ENCODE results near the gene ACBD4. TPM values are rescaled to one million over a fixed set of nuclear protein-coding genes. Genes with fewer than 3 reads are reported as not detected.

ACBD4 gene
- total RNA-seq, 2 experiments from 2014 or later, result 12.7 to 13.4 TPM

DNA sequence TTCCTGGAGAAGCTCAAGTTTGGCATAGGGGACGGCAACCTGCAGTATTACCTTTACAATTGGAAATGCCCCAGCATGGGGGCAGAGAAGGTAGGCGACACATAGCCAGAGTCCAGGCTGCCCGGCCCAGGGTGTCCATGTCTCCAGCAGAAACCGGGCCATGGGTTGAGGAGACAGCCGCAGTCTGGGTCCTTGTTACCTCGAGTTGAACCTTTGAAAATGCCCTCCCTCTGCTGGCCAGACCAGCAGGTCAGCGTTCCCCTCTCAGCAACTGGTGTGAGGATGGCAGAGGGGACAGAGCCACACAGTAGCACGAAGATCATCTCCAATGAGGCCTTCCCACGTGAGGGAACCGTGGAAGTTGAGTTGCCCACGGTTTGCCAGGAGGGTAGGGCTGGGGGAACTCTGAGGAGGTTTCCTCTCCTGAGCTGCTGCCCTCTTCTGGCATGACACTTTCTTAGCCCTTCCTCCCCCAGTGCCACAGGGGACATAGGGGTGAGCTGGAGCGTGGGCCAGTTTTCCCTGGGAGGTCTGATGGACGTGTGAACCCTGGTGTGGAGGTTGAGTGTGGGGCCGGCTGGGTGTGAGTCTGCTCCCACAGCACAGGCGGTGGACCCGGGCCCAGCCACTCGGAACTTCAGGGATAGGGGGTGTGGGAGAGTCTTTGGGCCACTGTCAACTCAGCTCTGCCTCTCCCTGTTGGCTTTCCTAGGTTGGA lies 30.4 kb upstream of the ACBD4 start:
- POLR2A ChIA-PET, result interaction anchor here (0.6 kb wide), 1 partner anchor 293 kb away, joined by 6 read pairs; no protein-coding TSS in a partner anchor
- H3K36me3 Mint-ChIP-seq (ENCODE audit: low read depth), result peaks cover 41% of the 10 kb centered on the region
- CTCF ChIA-PET, result no interaction called here

DNA sequence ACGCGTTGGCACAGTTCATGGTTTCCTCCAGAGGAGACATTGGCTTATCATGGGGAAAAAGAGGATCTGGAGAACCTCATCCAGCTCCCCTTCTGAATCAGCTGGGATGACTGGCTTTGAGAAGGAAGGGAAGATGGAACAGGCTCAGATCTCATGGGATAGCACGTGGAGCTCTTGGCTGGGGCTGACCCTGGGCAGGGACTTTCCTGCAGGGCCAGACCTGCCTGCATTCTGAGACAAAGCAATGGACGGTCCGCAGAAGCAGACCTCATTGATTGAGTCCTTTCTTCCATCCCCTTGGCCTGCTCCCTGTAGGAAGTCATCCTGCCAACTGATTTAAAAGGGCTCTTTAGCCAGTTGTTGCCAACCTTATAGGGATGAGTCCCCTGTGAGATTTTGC lies 29.4 kb upstream of the ACBD4 start:
- ATAC-seq, result no peak
- no peak for DNase-seq
- Mint-ChIP-seq H3K9me3 (ENCODE audit: low read depth) (no peaks in the 10 kb centered on the region), H3K36me3 (ENCODE audit: low read depth) (peaks cover 41% of the 10 kb centered on the region), H3K4me3 (no peak overlapping the region), H3K27me3 (no peaks in the 10 kb centered on the region), H3K27ac (no peak overlapping the region), H3K4me1 (no peaks in the 10 kb centered on the region)
- ChIA-PET POLR2A (no interaction called here), CTCF (interaction anchor here (1.0 kb wide), 1 partner anchor 188 kb away, joined by 3 read pairs; no protein-coding TSS in a partner anchor)
- intact Hi-C loops (cut with DNase I, micrococcal nuclease), result no loop called here

More for the DNA sequence above, 30.4 kb upstream of the ACBD4 start:
- intact Hi-C loops (cut with DNase I, micrococcal nuclease), result no loop called here
- Mint-ChIP-seq H3K27me3 (no peaks in the 10 kb centered on the region), H3K4me3 (no peak overlapping the region), H3K9me3 (ENCODE audit: low read depth) (no peaks in the 10 kb centered on the region), H3K4me1 (no peaks in the 10 kb centered on the region), H3K27ac (no peak overlapping the region)
- no peak for DNase-seq
- ATAC-seq, result no peak

- ATAC-seq (no peak), DNase-seq (no peak)
- POLR2A ChIA-PET, result no interaction called here
- no peak overlapping the region for H3K27ac Mint-ChIP-seq
- no peaks in the 10 kb centered on the region for H3K27me3 Mint-ChIP-seq
- CTCF ChIA-PET, result interaction anchor here (1.0 to 1.2 kb wide), 2 partner anchors 29 to 187 kb away, joined by 3 to 4 read pairs; partner anchors contain the start of gene ACBD4
- no peak overlapping the region for H3K4me3 Mint-ChIP-seq
- peaks cover 40% of the 10 kb centered on the region for H3K36me3 Mint-ChIP-seq (ENCODE audit: low read depth)
- H3K4me1 Mint-ChIP-seq, result no peaks in the 10 kb centered on the region
- intact Hi-C loops (cut with DNase I, micrococcal nuclease), result no loop called here
- H3K9me3 Mint-ChIP-seq (ENCODE audit: low read depth), result no peaks in the 10 kb centered on the region
Observed at GRCh38 chr17:45106582-45106981, 28.9 kb upstream of the ACBD4 start.

GRCh38 chr17:45107293-45108010 lies 28.0 kb upstream of the ACBD4 start:
- peaks cover 34% of the 10 kb centered on the region for H3K36me3 Mint-ChIP-seq (ENCODE audit: low read depth)

GRCh38 chr17:45108051-45108450 lies 27.4 kb upstream of the ACBD4 start:
- intact Hi-C loops (cut with DNase I, micrococcal nuclease), result no loop called here
- no peaks in the 10 kb centered on the region for H3K4me1 Mint-ChIP-seq

More at GRCh38 chr17:45107293-45108010, 28.0 kb upstream of the ACBD4 start:
- CTCF ChIA-PET, result interaction anchor here (1.2 to 2.0 kb wide), 2 partner anchors 8 to 28 kb away, joined by 4 read pairs; partner anchors contain the start of gene ACBD4
- POLR2A ChIA-PET, result no interaction called here
- H3K9me3 Mint-ChIP-seq (ENCODE audit: low read depth), result no peaks in the 10 kb centered on the region
- ATAC-seq, result no peak
- no peak for DNase-seq
- no peak overlapping the region for H3K27ac Mint-ChIP-seq
- H3K4me1 Mint-ChIP-seq, result no peaks in the 10 kb centered on the region
- intact Hi-C loops (cut with DNase I, micrococcal nuclease), result no loop called here
- H3K4me3 Mint-ChIP-seq, result no peak overlapping the region
- no peaks in the 10 kb centered on the region for H3K27me3 Mint-ChIP-seq

GRCh38 chr17:45108595-45109521 lies 26.6 kb upstream of the ACBD4 start:
- peaks cover 20% of the 10 kb centered on the region for H3K36me3 Mint-ChIP-seq (ENCODE audit: low read depth)
- no peaks in the 10 kb centered on the region for H3K27me3 Mint-ChIP-seq
- H3K4me1 Mint-ChIP-seq, result no peaks in the 10 kb centered on the region
- DNase-seq, result no peak
- H3K9me3 Mint-ChIP-seq (ENCODE audit: low read depth), result no peaks in the 10 kb centered on the region
- no peak for ATAC-seq
- no peak overlapping the region for H3K27ac Mint-ChIP-seq
- POLR2A ChIA-PET, result interaction anchor here (0.6 kb wide), 1 partner anchor 327 kb away, joined by 3 read pairs; no protein-coding TSS in a partner anchor
- no peak overlapping the region for H3K4me3 Mint-ChIP-seq
- intact Hi-C loops (cut with DNase I, micrococcal nuclease), result no loop called here
- CTCF ChIA-PET, result interaction anchor here (0.5 to 2.0 kb wide), 4 partner anchors 10 to 196 kb away, joined by 3 to 4 read pairs (median 3); no protein-coding TSS in a partner anchor

More at GRCh38 chr17:45108051-45108450, 27.4 kb upstream of the ACBD4 start:
- ATAC-seq (no peak), DNase-seq (no peak)
- H3K9me3 Mint-ChIP-seq (ENCODE audit: low read depth), result no peaks in the 10 kb centered on the region
- no peak overlapping the region for H3K27ac Mint-ChIP-seq
- ChIA-PET CTCF (interaction anchor here (1.2 to 2.0 kb wide), 2 partner anchors 9 to 27 kb away, joined by 4 read pairs; partner anchors contain the start of gene ACBD4), POLR2A (no interaction called here)
- H3K36me3 Mint-ChIP-seq (ENCODE audit: low read depth), result peaks cover 28% of the 10 kb centered on the region
- H3K27me3 Mint-ChIP-seq, result no peaks in the 10 kb centered on the region
- H3K4me3 Mint-ChIP-seq, result no peak overlapping the region

- H3K9me3 Mint-ChIP-seq (ENCODE audit: low read depth), result no peaks in the 10 kb centered on the region
- no peaks in the 10 kb centered on the region for H3K4me1 Mint-ChIP-seq
- no peaks in the 10 kb centered on the region for H3K27me3 Mint-ChIP-seq
- ChIA-PET POLR2A (no interaction called here), CTCF (interaction anchor here (0.7 to 1.0 kb wide), 2 partner anchors 11 to 191 kb away, joined by 3 read pairs; no protein-coding TSS in a partner anchor)
- ATAC-seq (no peak), DNase-seq (no peak)
- H3K27ac Mint-ChIP-seq, result no peak overlapping the region
- no peak overlapping the region for H3K4me3 Mint-ChIP-seq
- intact Hi-C loops (cut with DNase I, micrococcal nuclease), result no loop called here
- H3K36me3 Mint-ChIP-seq (ENCODE audit: low read depth), result peaks cover 10% of the 10 kb centered on the region
Observed at GRCh38 chr17:45110676-45111611, 24.5 kb upstream of the ACBD4 start.

DNA sequence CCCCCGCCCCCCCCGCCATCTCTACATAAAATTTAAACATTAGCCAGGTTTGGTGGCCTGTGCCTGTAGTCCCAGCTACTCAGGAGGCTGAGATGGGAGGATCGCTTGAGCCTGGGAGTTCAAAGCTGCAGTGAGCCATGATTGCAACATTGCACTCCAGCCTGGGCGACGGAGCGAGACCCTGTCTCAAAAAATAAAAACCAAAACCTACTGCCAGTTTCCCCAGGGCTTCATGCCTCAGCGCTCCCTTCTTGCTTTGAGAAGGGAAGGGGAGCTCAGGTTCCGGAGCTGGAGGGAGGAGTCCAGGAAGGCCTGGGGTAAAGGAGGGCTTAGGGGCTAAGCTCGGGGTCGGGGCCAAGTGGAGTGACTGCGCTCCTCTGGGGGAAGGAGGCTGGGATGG lies 23.6 kb upstream of the ACBD4 start:
- Mint-ChIP-seq H3K9me3 (ENCODE audit: low read depth) (no peaks in the 10 kb centered on the region), H3K27ac (no peak overlapping the region), H3K4me1 (no peaks in the 10 kb centered on the region), H3K36me3 (ENCODE audit: low read depth) (peaks cover 2% of the 10 kb centered on the region), H3K4me3 (no peak overlapping the region), H3K27me3 (no peaks in the 10 kb centered on the region)
- CTCF ChIA-PET, result interaction anchor here (0.7 to 1.0 kb wide), 2 partner anchors 12 to 191 kb away, joined by 3 read pairs; no protein-coding TSS in a partner anchor
- ATAC-seq (no peak), DNase-seq (no peak)
- intact Hi-C loops (cut with DNase I, micrococcal nuclease), result no loop called here
- POLR2A ChIA-PET, result no interaction called here

DNA sequence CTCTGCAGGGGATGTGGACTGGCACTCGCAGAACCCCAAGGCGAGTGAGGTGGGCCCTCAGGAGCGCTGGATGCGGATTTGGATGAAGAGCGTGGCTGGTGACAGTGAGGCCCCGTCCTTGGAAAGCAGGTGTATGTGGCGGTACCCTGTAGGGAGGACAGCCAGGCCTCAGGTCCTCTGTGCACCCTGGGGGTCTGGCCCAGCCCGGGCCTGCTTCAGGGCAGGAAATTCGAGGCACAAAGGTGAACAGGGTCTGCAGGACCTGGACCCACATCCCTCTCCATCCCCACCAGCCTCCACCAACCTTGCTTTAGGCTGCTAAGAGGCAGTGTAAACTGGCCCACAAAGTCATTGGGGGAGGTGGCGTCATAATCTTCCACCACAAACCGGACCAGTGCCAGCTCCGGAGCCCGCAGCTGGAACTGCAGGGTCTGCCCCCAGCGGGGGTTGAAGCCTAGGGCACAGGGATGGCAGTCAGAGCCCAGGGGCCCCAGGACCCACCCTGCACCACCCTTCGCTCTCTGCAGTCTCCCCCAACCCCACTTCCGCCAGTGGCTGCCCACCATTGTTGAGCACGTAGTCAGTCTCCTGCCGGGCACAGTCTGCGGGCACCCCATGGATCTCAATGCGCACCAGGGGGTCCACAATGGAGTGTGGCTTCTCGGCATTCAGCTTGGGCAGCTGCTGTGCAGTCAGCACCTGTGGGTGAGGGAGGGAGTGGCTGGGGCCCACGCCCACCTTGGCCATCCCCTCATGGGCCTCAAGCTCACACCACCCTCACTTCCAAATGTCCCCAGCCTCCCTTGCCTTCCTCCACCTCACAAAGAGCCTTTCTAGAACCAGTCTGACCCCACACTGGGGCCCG lies 22.7 kb upstream of the ACBD4 start:
- ChIA-PET POLR2A (no interaction called here), CTCF (interaction anchor here (0.6 kb wide), 1 partner anchor 279 kb away, joined by 3 read pairs; no protein-coding TSS in a partner anchor)
- peaks cover 2% of the 10 kb centered on the region for H3K36me3 Mint-ChIP-seq (ENCODE audit: low read depth)

DNA sequence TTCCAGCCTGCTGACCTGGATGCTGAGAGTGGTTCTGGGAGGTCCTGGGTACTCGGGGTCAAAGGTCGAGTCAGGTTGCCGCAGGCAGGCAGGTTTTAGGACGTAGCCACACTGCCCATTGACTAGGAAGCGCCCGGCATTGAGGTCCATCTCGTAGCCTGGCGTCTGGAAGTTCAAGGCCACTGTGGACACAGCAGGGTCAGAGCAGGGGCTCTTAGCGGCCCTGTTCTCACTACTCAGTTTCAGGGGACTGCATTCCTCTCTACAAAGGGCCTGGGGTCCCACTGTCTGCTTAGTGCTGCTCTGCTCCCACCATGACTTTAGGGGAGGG lies 22.1 kb upstream of the ACBD4 start:
- ChIA-PET POLR2A (no interaction called here), CTCF (no interaction called here)
- no peak overlapping the region for H3K27ac Mint-ChIP-seq
- H3K4me1 Mint-ChIP-seq, result no peaks in the 10 kb centered on the region
- DNase-seq, result no peak
- H3K4me3 Mint-ChIP-seq, result no peak overlapping the region
- H3K36me3 Mint-ChIP-seq (ENCODE audit: low read depth), result no peaks in the 10 kb centered on the region
- no peaks in the 10 kb centered on the region for H3K27me3 Mint-ChIP-seq
- ATAC-seq, result no peak
- intact Hi-C loops (cut with DNase I, micrococcal nuclease), result no loop called here
- H3K9me3 Mint-ChIP-seq (ENCODE audit: low read depth), result no peaks in the 10 kb centered on the region

More for the DNA sequence above, 22.7 kb upstream of the ACBD4 start:
- Mint-ChIP-seq H3K4me1 (no peaks in the 10 kb centered on the region), H3K27ac (no peak overlapping the region), H3K9me3 (ENCODE audit: low read depth) (no peaks in the 10 kb centered on the region), H3K4me3 (no peak overlapping the region), H3K27me3 (no peaks in the 10 kb centered on the region)
- ATAC-seq (no peak), DNase-seq (no peak)
- intact Hi-C loops (cut with DNase I, micrococcal nuclease), result no loop called here
